ENCODE data around the gene CORO1C.

The CORO1C gene

DNA sequence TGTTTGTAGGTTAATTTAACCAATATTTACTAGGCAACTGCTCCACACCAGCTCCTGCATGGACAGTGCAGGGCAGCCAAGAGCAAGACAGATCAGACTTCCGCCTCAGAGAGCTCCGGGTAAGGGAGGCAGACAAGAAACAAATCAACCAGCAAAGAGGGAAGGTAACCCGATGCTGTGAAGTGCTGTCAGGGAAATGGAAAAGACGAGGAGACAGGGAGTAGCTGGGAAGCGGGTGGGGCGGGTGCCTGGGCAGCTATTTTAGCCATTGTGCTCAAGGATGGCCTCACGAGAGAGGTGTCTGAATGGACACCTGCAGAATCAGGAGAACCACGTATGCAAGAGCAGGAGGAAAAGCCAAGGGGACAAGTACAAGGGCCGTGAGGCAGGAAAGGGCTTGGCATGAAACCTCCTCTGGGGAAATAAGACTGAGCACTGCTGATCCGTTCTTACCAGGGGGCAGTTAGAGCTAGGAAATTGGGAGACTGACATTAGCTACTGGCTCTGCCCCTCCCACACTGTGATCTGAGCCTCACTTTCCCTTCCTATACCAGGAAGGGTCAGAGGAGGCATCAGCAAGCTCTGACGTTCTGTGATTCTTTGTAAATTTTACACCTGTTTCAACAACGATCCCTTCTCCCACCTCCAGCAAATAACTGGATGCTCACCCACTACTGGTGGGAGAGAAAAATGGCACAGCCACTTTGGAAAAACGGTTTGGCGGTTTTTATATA is 126.9 kb downstream of the CORO1C start:
- no peak overlapping the region for H3K4me3 Mint-ChIP-seq
- no peaks in the 10 kb centered on the region for H3K36me3 Mint-ChIP-seq (ENCODE audit: low read depth)

DNA sequence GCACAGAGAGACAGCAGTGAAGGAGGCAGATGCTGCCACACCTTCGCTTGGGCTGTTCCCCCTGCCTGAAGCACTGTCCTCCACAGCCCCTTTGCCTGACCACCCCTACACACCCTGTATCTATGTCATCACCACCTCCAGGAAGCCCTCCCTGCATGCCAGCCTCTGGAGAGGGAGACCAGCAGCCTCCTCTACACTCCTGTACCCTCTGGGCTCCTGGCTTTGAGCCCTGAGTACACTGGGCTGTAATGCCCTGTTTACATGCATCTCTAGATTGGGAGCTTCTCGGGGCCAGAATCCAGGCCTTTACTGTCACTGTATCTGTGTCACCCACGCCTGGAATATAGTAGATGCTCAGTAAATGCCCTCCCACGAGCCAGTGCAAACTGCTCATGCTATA is 127.6 kb downstream of the CORO1C start:
- H3K4me3 Mint-ChIP-seq: no peak overlapping the region
- H3K27me3 Mint-ChIP-seq: peaks cover 4% of the 10 kb centered on the region
- H3K36me3 Mint-ChIP-seq (ENCODE audit: low read depth): no peaks in the 10 kb centered on the region
- H3K9me3 Mint-ChIP-seq: no peaks in the 10 kb centered on the region
- no peak overlapping the region for H3K27ac Mint-ChIP-seq
- H3K4me1 Mint-ChIP-seq (ENCODE audit: low read depth): peaks cover 3% of the 10 kb centered on the region

More for the DNA sequence above, 126.9 kb downstream of the CORO1C start:
- Mint-ChIP-seq H3K27ac (no peak overlapping the region), H3K4me1 (ENCODE audit: low read depth) (peaks cover 3% of the 10 kb centered on the region), H3K27me3 (no peaks in the 10 kb centered on the region), H3K9me3 (no peaks in the 10 kb centered on the region)

DNA sequence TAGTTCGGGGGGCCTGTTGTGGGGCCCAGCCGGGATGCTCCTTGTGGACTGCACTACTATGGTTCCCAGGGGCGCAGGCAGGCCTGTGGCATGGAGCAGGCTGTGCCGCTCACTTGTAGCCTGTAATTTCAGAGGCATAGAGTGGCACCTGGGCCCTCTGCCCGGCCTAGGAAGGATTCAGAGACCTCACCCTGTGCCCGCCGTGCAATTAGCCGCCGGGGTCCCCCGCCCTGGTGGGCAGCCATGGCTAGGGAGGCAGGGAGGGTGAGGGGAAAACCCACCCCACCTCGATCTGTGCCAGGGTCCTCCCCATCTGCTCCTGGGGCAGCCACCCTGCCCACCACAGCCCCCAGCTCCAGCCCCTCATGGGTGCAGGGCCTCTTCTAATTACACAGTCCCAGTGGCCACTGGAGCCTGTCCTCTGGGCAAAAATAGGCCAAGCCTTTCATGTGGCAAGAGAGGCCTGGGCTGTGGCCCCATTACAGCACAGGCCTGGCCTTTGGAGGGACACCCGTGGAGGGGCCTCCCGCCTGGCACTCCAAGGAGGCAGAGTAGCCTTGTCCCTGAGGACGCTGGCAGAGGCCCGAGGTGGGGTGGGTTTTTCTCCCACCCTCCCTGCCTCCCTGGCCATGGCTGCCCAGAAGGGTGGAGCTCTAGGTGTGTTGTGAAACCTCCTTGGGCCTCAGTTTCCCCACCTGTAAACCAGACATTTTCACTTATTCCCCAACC is 128.2 kb downstream of the CORO1C start:
- Mint-ChIP-seq H3K27ac (no peak overlapping the region), H3K36me3 (ENCODE audit: low read depth) (no peaks in the 10 kb centered on the region), H3K9me3 (no peaks in the 10 kb centered on the region), H3K4me3 (no peak overlapping the region), H3K27me3 (peaks cover 4% of the 10 kb centered on the region), H3K4me1 (ENCODE audit: low read depth) (peaks cover 3% of the 10 kb centered on the region)

DNA sequence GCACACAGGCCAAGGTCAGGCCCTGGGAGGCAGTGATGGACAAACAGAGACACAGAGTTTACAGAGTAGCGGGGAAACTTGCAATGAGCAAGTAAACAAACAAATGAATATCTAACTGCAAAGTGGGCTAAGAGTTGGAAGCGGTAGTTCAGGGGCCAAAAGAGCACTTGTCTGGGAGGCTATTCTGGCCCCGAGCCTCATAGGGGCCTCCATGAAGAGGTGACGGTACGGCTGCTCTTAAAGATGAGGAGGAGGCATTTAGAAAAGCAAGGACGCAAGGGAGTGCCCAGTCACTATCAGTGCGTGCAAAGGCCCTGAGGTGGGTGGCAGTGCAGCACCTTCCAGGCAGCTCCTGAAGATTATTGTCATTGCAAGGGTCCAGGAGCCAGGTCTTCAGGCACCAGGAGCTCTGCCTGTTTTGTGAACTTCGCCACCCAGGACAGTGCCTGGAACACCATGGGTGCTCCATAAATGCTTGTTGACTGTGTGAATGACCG is 129.1 kb downstream of the CORO1C start:
- no peak overlapping the region for H3K27ac Mint-ChIP-seq
- H3K36me3 Mint-ChIP-seq (ENCODE audit: low read depth): no peaks in the 10 kb centered on the region
- no peak overlapping the region for H3K4me3 Mint-ChIP-seq
- H3K4me1 Mint-ChIP-seq (ENCODE audit: low read depth): peaks cover 3% of the 10 kb centered on the region
- no peaks in the 10 kb centered on the region for H3K9me3 Mint-ChIP-seq
- peaks cover 4% of the 10 kb centered on the region for H3K27me3 Mint-ChIP-seq

DNA sequence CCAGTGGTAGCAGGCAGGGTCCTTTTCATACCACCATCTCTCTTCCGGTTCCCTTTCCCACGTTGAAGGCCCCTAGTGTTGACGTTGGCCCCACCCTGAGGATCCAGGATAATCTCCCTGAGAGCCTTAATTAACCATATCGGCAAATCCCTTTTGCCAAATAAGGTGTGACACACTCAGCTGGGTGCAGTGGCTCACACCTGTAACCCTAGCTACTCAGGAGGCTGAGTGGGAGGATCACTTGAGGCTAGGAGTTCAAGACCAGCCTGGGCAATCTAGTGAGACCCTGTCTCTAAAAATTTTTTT is 130.7 kb downstream of the CORO1C start:
- Mint-ChIP-seq H3K36me3 (ENCODE audit: low read depth) (no peaks in the 10 kb centered on the region), H3K27me3 (peaks cover 4% of the 10 kb centered on the region), H3K4me3 (no peak overlapping the region), H3K4me1 (ENCODE audit: low read depth) (peaks cover 3% of the 10 kb centered on the region), H3K27ac (no peak overlapping the region), H3K9me3 (no peaks in the 10 kb centered on the region)

DNA sequence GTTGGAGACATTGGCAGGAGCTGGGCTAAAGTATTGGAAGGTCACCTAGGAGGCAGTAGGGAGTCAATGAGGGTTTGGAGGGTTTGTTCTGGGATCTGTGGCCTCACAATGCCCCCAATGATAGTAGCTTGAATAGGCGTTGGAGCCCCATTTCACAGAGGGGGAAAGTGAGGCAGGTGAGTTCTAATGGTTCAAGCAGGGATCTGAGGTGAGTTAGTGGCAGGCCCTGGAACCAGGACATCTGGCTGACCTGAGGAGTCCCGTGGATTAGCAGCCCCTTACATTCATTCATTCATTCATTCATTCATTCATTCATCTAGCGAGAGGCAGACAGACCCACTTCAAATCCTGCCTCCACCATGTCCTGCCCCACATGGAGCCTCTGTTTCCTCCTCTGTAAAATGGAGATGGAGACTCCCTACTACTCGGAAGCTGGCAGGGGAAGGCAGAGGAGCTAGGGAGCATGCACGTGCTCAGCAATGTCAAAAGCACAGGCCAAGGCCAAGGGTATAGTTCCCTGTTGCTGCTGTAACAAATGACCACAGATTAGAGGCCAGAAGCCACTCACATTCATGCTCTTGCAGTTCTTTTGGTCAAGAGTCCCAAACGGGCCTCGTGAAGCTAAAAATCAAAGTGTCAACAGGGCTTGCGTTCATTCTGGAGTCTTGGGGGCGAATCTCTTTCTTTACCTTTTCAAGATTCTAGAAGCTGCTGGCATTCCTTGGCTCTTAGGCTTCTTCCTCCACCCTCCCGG is 131.2 kb downstream of the CORO1C start:
- no peaks in the 10 kb centered on the region for H3K36me3 Mint-ChIP-seq (ENCODE audit: low read depth)
- no peaks in the 10 kb centered on the region for H3K4me1 Mint-ChIP-seq (ENCODE audit: low read depth)
- peaks cover 4% of the 10 kb centered on the region for H3K27me3 Mint-ChIP-seq
- H3K4me3 Mint-ChIP-seq: no peak overlapping the region
- no peak overlapping the region for H3K27ac Mint-ChIP-seq
- no peaks in the 10 kb centered on the region for H3K9me3 Mint-ChIP-seq

DNA sequence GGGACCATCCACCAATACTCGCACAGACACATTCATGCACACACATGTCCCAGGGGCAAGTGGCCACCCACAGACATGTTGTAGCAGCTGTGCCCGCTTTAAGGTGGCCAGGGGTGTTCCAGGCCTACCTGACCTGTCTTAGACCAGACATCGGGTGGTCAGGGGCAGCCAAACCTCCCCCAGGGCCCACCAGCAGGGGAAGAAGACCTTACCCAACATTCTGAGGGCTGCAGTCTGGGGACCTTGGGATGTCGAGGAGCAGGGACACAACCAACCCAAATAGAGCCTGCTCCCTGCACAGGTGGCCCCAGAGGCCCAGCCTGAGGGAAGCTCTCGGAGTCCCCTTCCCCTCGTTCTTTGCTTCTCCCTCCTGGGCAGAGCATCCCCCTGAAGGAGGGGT is 131.8 kb downstream of the CORO1C start:
- Mint-ChIP-seq H3K9me3 (no peaks in the 10 kb centered on the region), H3K4me3 (no peak overlapping the region), H3K27me3 (peaks cover 4% of the 10 kb centered on the region), H3K4me1 (ENCODE audit: low read depth) (no peaks in the 10 kb centered on the region), H3K36me3 (ENCODE audit: low read depth) (no peaks in the 10 kb centered on the region), H3K27ac (no peak overlapping the region)

DNA sequence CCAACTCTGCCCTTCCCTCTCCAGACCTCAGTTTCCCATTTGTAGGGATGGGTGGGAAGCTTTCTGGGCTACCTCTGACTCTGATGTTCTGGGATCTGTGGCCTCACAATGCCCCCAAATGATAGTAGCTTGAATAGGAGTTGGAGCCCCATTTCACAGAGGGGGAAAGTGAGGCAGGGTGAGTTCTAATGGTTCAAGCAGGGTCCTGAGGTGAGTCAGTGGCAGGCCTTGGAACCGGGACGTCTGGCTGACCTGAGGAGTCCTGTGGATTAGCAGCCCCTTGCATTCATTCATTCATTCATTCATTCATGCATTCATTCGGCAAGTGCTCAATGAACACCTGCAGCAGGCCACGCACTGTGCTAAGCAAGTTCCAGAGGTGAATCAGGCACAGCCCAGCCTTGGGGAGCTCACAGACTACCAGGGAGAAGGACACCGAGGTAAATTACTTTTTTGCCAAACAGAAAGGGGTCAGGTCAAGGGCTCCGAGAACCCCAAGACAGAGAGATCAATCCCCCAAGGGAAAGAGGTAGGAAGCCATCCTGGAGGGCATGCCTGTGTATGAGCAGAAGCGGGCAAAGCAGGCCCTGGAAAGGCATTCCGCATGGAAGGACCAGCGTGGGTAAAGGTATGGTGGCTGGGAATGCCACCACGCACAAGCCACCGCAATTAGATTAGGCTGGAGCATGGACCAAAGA is 132.6 kb downstream of the CORO1C start:
- Mint-ChIP-seq H3K27me3 (peaks cover 4% of the 10 kb centered on the region), H3K9me3 (no peaks in the 10 kb centered on the region), H3K36me3 (ENCODE audit: low read depth) (no peaks in the 10 kb centered on the region), H3K4me3 (no peak overlapping the region), H3K4me1 (ENCODE audit: low read depth) (no peaks in the 10 kb centered on the region), H3K27ac (no peak overlapping the region)

DNA sequence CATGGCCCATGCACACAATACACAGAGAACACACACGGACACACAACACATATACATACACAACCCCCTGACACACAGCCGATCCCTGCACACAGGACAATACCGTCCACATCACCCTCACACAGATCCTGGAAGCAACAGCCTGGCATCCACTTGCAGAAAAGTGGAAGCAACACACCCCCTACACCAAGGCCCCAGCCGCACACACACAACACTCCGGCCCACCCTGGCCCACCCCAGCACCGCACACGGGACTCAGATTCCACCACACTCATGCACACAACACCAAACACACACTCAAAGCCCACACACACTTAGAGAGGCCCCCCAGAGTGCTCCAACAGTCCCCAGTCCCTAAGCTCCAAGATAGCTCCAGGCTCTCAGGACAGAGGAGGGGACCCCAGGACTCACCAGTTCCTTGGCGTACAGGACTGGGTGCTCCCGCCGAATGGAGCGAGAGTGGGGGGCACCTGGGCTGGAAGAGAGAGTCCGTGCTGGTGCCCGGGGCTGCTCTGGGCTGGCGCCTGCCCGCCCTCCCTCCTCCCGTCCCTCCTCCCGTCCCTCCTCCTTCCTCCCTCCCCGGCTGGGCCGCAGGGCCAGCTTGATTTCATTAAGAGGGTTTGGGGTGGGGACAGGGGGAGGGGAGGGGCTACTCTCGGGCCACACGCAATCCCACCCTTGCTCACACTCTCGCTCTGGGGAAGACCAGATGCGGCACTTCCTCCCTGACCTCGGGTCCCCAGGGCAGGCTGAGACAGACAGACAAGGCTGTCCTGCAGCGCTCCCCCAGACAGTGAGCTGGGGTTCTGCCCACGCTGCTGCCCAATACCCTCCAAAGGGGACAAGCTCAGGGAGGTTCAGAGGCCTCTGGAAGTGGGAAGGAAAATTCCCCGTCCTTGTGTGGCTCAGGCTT is 133.5 kb downstream of the CORO1C start, which contains the start of gene TMEM119:
Gene TMEM119, minus strand, starts transcription at position 526 of the 913 bp plus-strand sequence. CDS start 5,701 bp downstream, outside the sequence.
- H3K27me3 Mint-ChIP-seq: peaks cover 4% of the 10 kb centered on the region
- H3K9me3 Mint-ChIP-seq: no peaks in the 10 kb centered on the region
- H3K27ac Mint-ChIP-seq: no peak within 1 kb of the TSS
- no peaks in the 10 kb centered on the region for H3K36me3 Mint-ChIP-seq (ENCODE audit: low read depth)
- no peak within 1 kb of the TSS for H3K4me3 Mint-ChIP-seq
- H3K4me1 Mint-ChIP-seq (ENCODE audit: low read depth): no peaks in the 10 kb centered on the region

DNA sequence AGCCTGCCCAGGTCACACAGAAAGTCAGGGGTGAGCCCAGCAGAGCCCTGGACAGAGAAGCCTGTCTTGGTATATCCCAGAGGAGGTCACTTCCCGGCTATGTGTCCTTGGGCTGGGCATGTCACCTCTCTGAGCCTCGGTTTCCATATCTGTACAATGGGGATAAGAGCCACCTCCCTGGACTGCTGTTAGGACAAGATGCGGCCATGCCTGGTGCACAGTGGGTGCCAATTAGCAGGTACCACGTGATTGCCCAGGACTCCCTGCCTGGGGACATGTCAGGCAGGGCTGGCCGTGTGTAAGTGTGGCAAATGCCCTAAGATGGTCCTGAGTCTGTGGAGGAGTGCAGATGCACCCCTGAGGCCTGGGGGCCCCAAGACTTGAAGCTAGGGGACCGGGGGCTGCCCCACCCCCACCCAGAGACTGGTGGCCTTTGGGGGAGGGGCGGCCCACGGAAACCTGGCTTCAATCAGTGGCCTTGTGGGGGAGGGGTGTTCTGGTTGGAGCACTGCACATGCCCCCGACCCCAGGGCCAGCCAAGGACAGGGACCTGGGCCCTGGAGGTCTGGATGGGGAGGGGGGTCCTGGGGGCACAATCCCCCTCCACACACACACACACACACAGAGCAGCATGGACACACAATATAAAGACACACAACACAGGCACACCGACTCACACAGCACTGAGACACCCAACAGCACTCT is 134.3 kb downstream of the CORO1C start:
- no peaks in the 10 kb centered on the region for H3K36me3 Mint-ChIP-seq (ENCODE audit: low read depth)
- H3K27me3 Mint-ChIP-seq: peaks cover 4% of the 10 kb centered on the region
- H3K27ac Mint-ChIP-seq: no peak overlapping the region
- no peaks in the 10 kb centered on the region for H3K4me1 Mint-ChIP-seq (ENCODE audit: low read depth)
- H3K4me3 Mint-ChIP-seq: no peak overlapping the region
- H3K9me3 Mint-ChIP-seq: no peaks in the 10 kb centered on the region

DNA sequence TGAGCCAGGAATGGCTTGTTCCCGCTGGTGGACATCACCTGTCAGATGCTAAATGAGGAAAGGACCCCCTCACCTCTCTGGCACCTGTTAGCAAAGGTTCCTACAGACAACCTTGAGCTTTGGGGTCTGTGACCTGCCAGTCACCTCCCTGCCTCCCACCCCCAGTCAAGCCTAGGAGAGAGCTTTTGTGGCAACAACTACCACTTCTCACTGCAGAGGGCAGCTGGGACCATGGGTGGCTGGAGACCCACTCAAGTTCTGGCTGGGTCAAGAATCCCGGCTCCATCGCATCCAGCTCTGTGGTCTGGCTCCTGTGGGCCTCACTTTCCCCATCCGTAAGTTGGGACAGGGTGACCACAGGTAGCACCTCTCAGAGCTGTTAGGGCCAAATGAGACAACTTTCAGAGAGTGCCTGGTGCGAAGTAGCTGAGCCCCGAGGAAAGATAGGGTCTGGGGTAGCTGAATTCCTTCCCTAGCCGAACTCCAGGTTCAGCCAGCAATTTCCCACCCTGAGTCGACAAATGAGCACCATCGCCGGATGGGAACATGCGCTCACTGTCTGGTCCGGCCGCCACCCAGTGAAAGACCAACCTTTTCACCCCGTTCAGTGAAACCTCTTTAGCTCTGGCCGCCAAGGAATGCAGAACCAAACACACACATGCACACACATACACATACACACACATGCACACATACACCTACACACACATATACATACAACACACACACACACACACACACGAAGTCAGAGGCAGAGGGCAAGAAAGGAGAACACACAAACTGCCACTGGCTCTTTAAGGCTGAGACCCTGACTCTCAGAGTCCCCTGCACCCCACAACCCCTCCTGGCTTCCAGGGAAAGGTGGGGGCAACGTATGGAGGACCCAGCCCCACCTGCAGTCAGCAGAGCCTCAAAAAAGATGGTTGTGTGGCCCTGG is 135.3 kb downstream of the CORO1C start:
- H3K9me3 Mint-ChIP-seq: no peaks in the 10 kb centered on the region
- no peaks in the 10 kb centered on the region for H3K4me1 Mint-ChIP-seq (ENCODE audit: low read depth)
- H3K36me3 Mint-ChIP-seq (ENCODE audit: low read depth): no peaks in the 10 kb centered on the region
- no peak overlapping the region for H3K27ac Mint-ChIP-seq
- peaks cover 4% of the 10 kb centered on the region for H3K27me3 Mint-ChIP-seq
- H3K4me3 Mint-ChIP-seq: no peak overlapping the region
